Measurements from ENCODE around the gene CCDC78.
A peak's percentile ranks its signal among the peaks of the same experiment; 100 is the strongest.

Gene CCDC78

GRCh38 chr16:728890-729744 lies 2.9 kb upstream of the CCDC78 start:
- H3K4me2 ChIP-seq (ENCODE audit: low read depth, low read length): no peak overlapping the region
- no peaks in the 10 kb centered on the region for H3K9me2 ChIP-seq (replicated peaks; ENCODE audit: insufficient read depth, low read length)
- no peak overlapping the region for H2AFZ ChIP-seq (ENCODE audit: low read length)
- no peak overlapping the region for H3K27ac ChIP-seq (ENCODE audit: low read length)
- H3K36me3 ChIP-seq (replicated peaks; ENCODE audit: insufficient read depth, low read length): no peaks in the 10 kb centered on the region
- no peaks in the 10 kb centered on the region for H3K9me3 ChIP-seq (replicated peaks; ENCODE audit: insufficient read depth, low read length)
- no peaks in the 10 kb centered on the region for H3K27me3 ChIP-seq (replicated peaks; ENCODE audit: insufficient read depth, low read length)
- no peaks in the 10 kb centered on the region; the same call in 1 of the 2 replicates for H3K4me1 ChIP-seq (ENCODE audit: low read length)
- H3K4me3 ChIP-seq (ENCODE audit: low read length): no peak overlapping the region
- no peak overlapping the region for H3K9ac ChIP-seq (ENCODE audit: low read length)
- H3F3A ChIP-seq (ENCODE audit: insufficient read depth, low read length): peaks cover 13% of the 10 kb centered on the region; the same call in 1 of the 2 replicates
- H4K20me1 ChIP-seq (ENCODE audit: insufficient read depth, low read length): no peaks in the 10 kb centered on the region
- TF ChIP-seq EZH2phosphoT487 (IDR thresholded peaks at IDR 0.05; ENCODE audit: low read length): no peak
- no peak for TF ChIP-seq EZH2 (optimal IDR thresholded peaks at IDR 0.05; ENCODE audit: low read depth, low read length)
- TF ChIP-seq CTCF (IDR thresholded peaks at IDR 0.05; ENCODE audit: low read length): no peak
- H3K79me2 ChIP-seq (ENCODE audit: low read length): no peaks in the 10 kb centered on the region
- no peak for DNase-seq

GRCh38 chr16:728131-728889 lies 2.1 kb upstream of the CCDC78 start:
- Histone ChIP-seq H3K4me2 (ENCODE audit: low read depth, low read length) (peak overlapping the region; percentile 52), H3K27ac (ENCODE audit: low read length) (no peak overlapping the region), H2AFZ (ENCODE audit: low read length) (no peak overlapping the region)

More at GRCh38 chr16:728131-728889, 2.1 kb upstream of the CCDC78 start:
- peaks cover 13% of the 10 kb centered on the region; the same call in 1 of the 2 replicates for H3F3A ChIP-seq (ENCODE audit: insufficient read depth, low read length)
- H3K9me2 ChIP-seq (replicated peaks; ENCODE audit: insufficient read depth, low read length): no peaks in the 10 kb centered on the region
- peak; percentile 93 for DNase-seq
- H3K79me2 ChIP-seq (ENCODE audit: low read length): no peaks in the 10 kb centered on the region
- TF ChIP-seq EZH2phosphoT487 (IDR thresholded peaks at IDR 0.05; ENCODE audit: low read length): no peak
- TF ChIP-seq CTCF (IDR thresholded peaks at IDR 0.05; ENCODE audit: low read length): no peak
- TF ChIP-seq EZH2 (optimal IDR thresholded peaks at IDR 0.05; ENCODE audit: low read depth, low read length): no peak
- H3K9ac ChIP-seq (ENCODE audit: low read length): no peak overlapping the region
- H3K4me1 ChIP-seq (ENCODE audit: low read length): no peaks in the 10 kb centered on the region; the same call in 1 of the 2 replicates
- no peaks in the 10 kb centered on the region for H3K9me3 ChIP-seq (replicated peaks; ENCODE audit: insufficient read depth, low read length)
- H3K4me3 ChIP-seq (ENCODE audit: low read length): peak overlapping the region; percentile 36; the same call in 1 of the 2 replicates
- no peaks in the 10 kb centered on the region for H3K36me3 ChIP-seq (replicated peaks; ENCODE audit: insufficient read depth, low read length)
- no peaks in the 10 kb centered on the region for H3K27me3 ChIP-seq (replicated peaks; ENCODE audit: insufficient read depth, low read length)
- H4K20me1 ChIP-seq (ENCODE audit: insufficient read depth, low read length): no peaks in the 10 kb centered on the region
